NCI-H345 (cell line): ENCODE data around the gene ZNF180.
"Not testable (repeated sequence)": the region's sequence is repeated elsewhere in the genome, so short reads cannot be mapped to it uniquely, and the experiment has no call there.

ENCODE experiments used
- DNase-seq: peaks from one replicate; lab custom pipeline; 2025; lab: John Stamatoyannopoulos, UW

Gene ZNF180

GRCh38 chr19:44498988-44499387, 1.3 kb downstream of the ZNF180 start:
- no peak for DNase-seq

GRCh38 chr19:44496711-44497110, 3.6 kb downstream of the ZNF180 start:
- DNase-seq, result no peak

- DNase-seq, result no peak
Measured at GRCh38 chr19:44476559-44477408, 23.5 kb downstream of the ZNF180 start.

- DNase-seq, result not testable (repeated sequence)
Measured at GRCh38 chr19:44468730-44469129, 31.6 kb downstream of the ZNF180 start.

- DNase-seq, result not testable (repeated sequence)
Measured at GRCh38 chr19:44462600-44463286, 37.6 kb downstream of the ZNF180 start.

- not testable (repeated sequence) for DNase-seq
Measured at GRCh38 chr19:44456016-44456415, 44.3 kb downstream of the ZNF180 start.

GRCh38 chr19:44455100-44455499, 45.2 kb downstream of the ZNF180 start:
- no peak for DNase-seq

- DNase-seq, result no peak
Measured at GRCh38 chr19:44452367-44452766, 48.0 kb downstream of the ZNF180 start.

GRCh38 chr19:44451687-44452086, 48.6 kb downstream of the ZNF180 start:
- DNase-seq, result no peak

- no peak for DNase-seq
Measured at GRCh38 chr19:44447916-44448674, 52.2 kb downstream of the ZNF180 start, which contains the start of gene ZNF229. Gene ZNF229 (minus strand): TSS chr19:44448472. CDS start chr19:44442847, 5,625 bp downstream.

- DNase-seq, result no peak
Measured at GRCh38 chr19:44438441-44438840, 61.9 kb downstream of the ZNF180 start.

GRCh38 chr19:44435441-44435840, 64.9 kb downstream of the ZNF180 start:
- DNase-seq, result no peak

- DNase-seq, result no peak
Measured at GRCh38 chr19:44430956-44431355, 69.4 kb downstream of the ZNF180 start.
